Mesothelial cell of epicardium (in vitro differentiated cells): ENCODE results near the gene GRM1. TPM values are rescaled to one million over a fixed set of nuclear protein-coding genes. Genes with fewer than 3 reads are reported as not detected.

Source experiments
- DNase-seq, 2 experiments: peaks; one replicate each; pipeline ENCODE4 v3.0.0; 2021; ENCODE audit warnings: low spot score in 2 of 2; ENCODE audit not compliant: unreplicated experiment in 2 of 2
- H3K27ac Mint-ChIP-seq: 2 replicates; pipeline ENCODE4 v1.8.0; 2021; ENCODE audit warnings: mixed read lengths
- H3K27me3 Mint-ChIP-seq: 2 replicates; pipeline ENCODE4 v1.8.0; 2021; ENCODE audit warnings: low read depth, mixed read lengths
- H3K36me3 Mint-ChIP-seq: 2 replicates; pipeline ENCODE4 v1.8.0; 2021; ENCODE audit warnings: mixed read lengths
- H3K4me1 Mint-ChIP-seq: 2 replicates; pipeline ENCODE4 v1.8.0; 2021; ENCODE audit warnings: mixed read lengths
- H3K4me3 Mint-ChIP-seq: 2 replicates; pipeline ENCODE4 v1.8.0; 2021; ENCODE audit warnings: mild to moderate bottlenecking, moderate library complexity, mixed read lengths
- H3K9me3 Mint-ChIP-seq: 2 replicates; pipeline ENCODE4 v1.8.0; 2021; ENCODE audit warnings: mixed read lengths
- CTCF ChIP-seq: fragments of 200-600 bp; sonication (generic); IDR thresholded peaks from one replicate; pipeline ENCODE4 v1.5.0; 2021; ENCODE audit warnings: antibody characterized with exemption; ENCODE audit not compliant: unreplicated experiment
- total RNA-seq: library from RNA; stranded (reverse); gene quantifications from 3 replicates; pipeline ENCODE4 v1.2.1, GENCODE V29; 2021

The GRM1 gene
- total RNA-seq, 1 donor from 2014 or later: 0.16 TPM

GRCh38 chr6:146161664-146162063 is 132.8 kb downstream of the GRM1 start:
- Mint-ChIP-seq H3K27ac (no peak overlapping the region), H3K36me3 (no peaks in the 10 kb centered on the region), H3K4me1 (no peaks in the 10 kb centered on the region), H3K27me3 (peaks cover 2% of the 10 kb centered on the region), H3K9me3 (no peaks in the 10 kb centered on the region), H3K4me3 (no peak overlapping the region)
- no peak for TF ChIP-seq CTCF
- no peak for DNase-seq

GRCh38 chr6:146169872-146170271 is 141.0 kb downstream of the GRM1 start:
- H3K27ac Mint-ChIP-seq: no peak overlapping the region
- H3K4me3 Mint-ChIP-seq: no peak overlapping the region
- DNase-seq: no peak
- no peak for TF ChIP-seq CTCF
- H3K4me1 Mint-ChIP-seq: no peaks in the 10 kb centered on the region
- no peaks in the 10 kb centered on the region for H3K27me3 Mint-ChIP-seq
- H3K36me3 Mint-ChIP-seq: no peaks in the 10 kb centered on the region
- peaks cover 22% of the 10 kb centered on the region for H3K9me3 Mint-ChIP-seq

GRCh38 chr6:146177785-146178184 is 148.9 kb downstream of the GRM1 start:
- Mint-ChIP-seq H3K27me3 (no peaks in the 10 kb centered on the region), H3K4me1 (peaks cover 2% of the 10 kb centered on the region), H3K27ac (no peak overlapping the region), H3K9me3 (no peaks in the 10 kb centered on the region), H3K36me3 (no peaks in the 10 kb centered on the region), H3K4me3 (no peak overlapping the region)
- TF ChIP-seq CTCF: no peak
- DNase-seq: no peak

GRCh38 chr6:146183831-146184230 is 155.0 kb downstream of the GRM1 start:
- DNase-seq: no peak
- H3K9me3 Mint-ChIP-seq: no peaks in the 10 kb centered on the region

GRCh38 chr6:146184701-146185100 is 155.8 kb downstream of the GRM1 start:
- Mint-ChIP-seq H3K9me3 (no peaks in the 10 kb centered on the region), H3K27me3 (peaks cover 7% of the 10 kb centered on the region), H3K4me1 (no peaks in the 10 kb centered on the region), H3K36me3 (no peaks in the 10 kb centered on the region), H3K27ac (no peak overlapping the region), H3K4me3 (no peak overlapping the region)
- TF ChIP-seq CTCF: no peak
- DNase-seq: no peak

More at GRCh38 chr6:146183831-146184230, 155.0 kb downstream of the GRM1 start:
- no peak for TF ChIP-seq CTCF
- H3K4me1 Mint-ChIP-seq: no peaks in the 10 kb centered on the region
- H3K36me3 Mint-ChIP-seq: no peaks in the 10 kb centered on the region
- H3K4me3 Mint-ChIP-seq: no peak overlapping the region
- H3K27me3 Mint-ChIP-seq: peaks cover 7% of the 10 kb centered on the region
- H3K27ac Mint-ChIP-seq: no peak overlapping the region

- peaks cover 13% of the 10 kb centered on the region for H3K27me3 Mint-ChIP-seq
- no peaks in the 10 kb centered on the region for H3K36me3 Mint-ChIP-seq
- no peak overlapping the region for H3K4me3 Mint-ChIP-seq
- no peak for DNase-seq
- TF ChIP-seq CTCF: no peak
- H3K9me3 Mint-ChIP-seq: no peaks in the 10 kb centered on the region
- no peaks in the 10 kb centered on the region for H3K4me1 Mint-ChIP-seq
- H3K27ac Mint-ChIP-seq: no peak overlapping the region
Measured at GRCh38 chr6:146189131-146189530, 160.3 kb downstream of the GRM1 start.
